ENCODE measurements around the gene SLC1A2. TPM values are rescaled to one million over a fixed set of nuclear protein-coding genes. Genes with fewer than 3 reads are reported as not detected.

Gene SLC1A2
- total RNA-seq, 1 experiment from 2014 or later = 0.25 TPM

DNA sequence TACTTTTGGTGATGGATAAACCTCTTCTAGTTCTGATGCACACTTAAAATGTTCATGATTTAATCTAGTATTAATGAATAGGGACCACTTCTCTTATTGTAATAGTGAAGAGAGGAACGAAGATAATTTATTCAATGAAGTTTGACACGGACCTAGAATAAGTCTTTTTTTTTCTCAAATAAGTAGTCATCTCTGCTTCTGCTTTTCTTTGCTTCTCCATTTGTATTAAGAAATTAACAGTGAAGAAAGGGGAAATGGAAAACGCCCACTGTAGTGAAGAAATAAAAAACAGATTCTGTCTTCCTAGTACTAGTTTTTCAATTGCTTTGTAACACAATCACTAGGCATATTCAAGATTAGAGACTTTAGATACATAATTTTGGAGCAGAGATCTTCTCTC, 207.4 kb downstream of the SLC1A2 start:
- no peak overlapping the region for H3K9ac ChIP-seq (ENCODE audit: low read length)
- no peaks in the 10 kb centered on the region for H3K9me2 ChIP-seq (ENCODE audit: insufficient read depth)
- no peaks in the 10 kb centered on the region for H3K9me3 ChIP-seq (ENCODE audit: control insufficient read depth in 1 of 2, insufficient read depth in 1 of 2, low read depth in 1 of 2, low read length in 2 of 2)
- peaks cover 16 to 42% of the 10 kb centered on the region in 2 experiments for H3K4me1 ChIP-seq (ENCODE audit: control insufficient read depth in 1 of 2, insufficient read depth in 2 of 2, low read length in 2 of 2)
- intact Hi-C loops (cut with micrococcal nuclease) = no loop called here
- BruUV-seq (replicated peaks) = no TSS peak
- ChIA-PET CTCF (no interaction called here), RAD21 (ENCODE audit: low non-redundant PET in 1 of 2, low total read pairs in 2 of 2, uncharacterized antibody in 2 of 2, unreplicated experiment in 2 of 2) (no interaction called here), POLR2A (no interaction called here)
- H3K4me2 ChIP-seq (ENCODE audit: low read length) = no peak overlapping the region
- H3K27ac ChIP-seq (ENCODE audit: low read depth, low read length) = no peak overlapping the region
- no peak overlapping the region for H3K4me3 ChIP-seq (replicated peaks in 1 of 2; ENCODE audit: low read depth in 1 of 2, low read length in 2 of 2)
- no peaks in the 10 kb centered on the region for H4K20me1 ChIP-seq (ENCODE audit: insufficient read depth)
- no peak for ATAC-seq
- peaks cover 36 to 69% of the 10 kb centered on the region in 2 experiments for H3K36me3 ChIP-seq (ENCODE audit: control insufficient read depth in 1 of 2, insufficient read depth in 2 of 2, low read length in 2 of 2)
- H3K27me3 ChIP-seq (ENCODE audit: insufficient read depth, low read length) = no peaks in the 10 kb centered on the region
- no peak for DNase-seq (ENCODE audit: low read depth, low spot score)
- H3K79me2 ChIP-seq (ENCODE audit: insufficient read depth, low read length) = peaks cover 12% of the 10 kb centered on the region; the same call in 1 of the 2 replicates
- H2AFZ ChIP-seq (ENCODE audit: low read depth, low read length, poor library complexity, severe bottlenecking) = no peak overlapping the region
- TF ChIP-seq POLR2AphosphoS5 (IDR thresholded peaks at IDR 0.05; ENCODE audit: low read depth, low read length) = no peak
- TF ChIP-seq RAD21 (IDR thresholded peaks at IDR 0.05; ENCODE audit: low read depth) = no peak
- TF ChIP-seq TCF7L2 (IDR thresholded peaks at IDR 0.05; ENCODE audit: borderline replicate concordance, extremely low read depth, insufficient read depth, insufficient read length) = no peak
- no peak for TF ChIP-seq EZH2 (IDR thresholded peaks at IDR 0.05)

DNA sequence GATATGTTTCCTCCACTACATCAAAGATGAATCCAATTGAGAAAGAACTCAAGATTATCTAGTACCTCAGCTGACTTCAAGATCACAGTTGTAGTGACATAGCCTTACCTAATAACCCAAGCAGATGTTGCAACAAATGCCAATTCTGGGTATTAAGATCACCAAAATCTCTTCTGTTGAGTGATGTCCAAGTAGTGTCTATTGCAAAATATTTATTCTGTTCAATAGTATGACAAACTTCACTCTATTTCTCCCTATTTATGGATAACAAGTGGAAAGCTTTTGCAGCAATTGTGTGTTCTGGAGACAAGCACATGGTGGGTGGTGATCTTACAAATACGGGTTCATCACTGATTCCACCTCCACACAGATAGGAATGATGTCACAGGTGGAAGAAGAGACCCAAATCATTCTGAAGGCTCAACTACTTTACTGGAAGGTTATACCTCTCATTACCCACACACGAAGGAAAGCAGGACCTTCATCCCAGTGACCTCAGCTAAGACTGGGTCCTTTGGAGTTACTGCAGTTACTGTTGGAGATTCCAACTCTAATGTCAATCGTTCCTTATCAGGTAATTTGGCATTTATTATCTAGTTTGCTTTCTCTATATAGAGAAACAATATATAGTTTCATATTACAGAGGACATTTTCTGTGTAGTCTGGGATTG, 208.3 kb downstream of the SLC1A2 start:
- peaks cover 12% of the 10 kb centered on the region; the same call in 1 of the 2 replicates for H3K79me2 ChIP-seq (ENCODE audit: insufficient read depth, low read length)
- no TSS peak for BruUV-seq (replicated peaks)
- TF ChIP-seq JUND (IDR thresholded peaks at IDR 0.05) (no peak), SP1 (IDR thresholded peaks at IDR 0.05; ENCODE audit: low read depth) (no peak), FOSL1 (IDR thresholded peaks at IDR 0.05; ENCODE audit: low read depth) (no peak), YY1 (IDR thresholded peaks at IDR 0.05; ENCODE audit: extremely low read depth, insufficient replicate concordance, low read depth, low read length) (no peak), SRF (IDR thresholded peaks at IDR 0.05; ENCODE audit: low read depth) (no peak), EZH2 (IDR thresholded peaks at IDR 0.05) (no peak), CBX3 (IDR thresholded peaks at IDR 0.05; ENCODE audit: low read depth) (no peak), ATF3 (IDR thresholded peaks at IDR 0.05) (no peak), POLR2AphosphoS5 (IDR thresholded peaks at IDR 0.05; ENCODE audit: low read depth, low read length) (no peak), ELF1 (IDR thresholded peaks at IDR 0.05; ENCODE audit: borderline replicate concordance, low read depth) (no peak), RAD21 (IDR thresholded peaks at IDR 0.05; ENCODE audit: low read depth) (no peak), EGR1 (IDR thresholded peaks at IDR 0.05; ENCODE audit: low read depth) (no peak), CTCF (IDR thresholded peaks at IDR 0.05 in 2 of 3, conservative IDR thresholded peaks at IDR 0.05 in 1 of 3; ENCODE audit: borderline replicate concordance in 1 of 3, insufficient read depth in 1 of 3, low read depth in 2 of 3, low read length in 2 of 3) (no peak), TCF7L2 (IDR thresholded peaks at IDR 0.05; ENCODE audit: borderline replicate concordance, extremely low read depth, insufficient read depth, insufficient read length) (no peak)

More for the DNA sequence above, 208.3 kb downstream of the SLC1A2 start:
- H3K9ac ChIP-seq (ENCODE audit: low read length) = no peak overlapping the region
- ChIA-PET CTCF (no interaction called here), POLR2A (no interaction called here), RAD21 (ENCODE audit: low non-redundant PET in 1 of 2, low total read pairs in 2 of 2, uncharacterized antibody in 2 of 2, unreplicated experiment in 2 of 2) (no interaction called here)
- H3K4me3 ChIP-seq (replicated peaks in 1 of 2; ENCODE audit: low read depth in 1 of 2, low read length in 2 of 2) = no peak overlapping the region
- DNase-seq (ENCODE audit: low read depth, low spot score) (no peak), ATAC-seq (no peak)
- H3K4me2 ChIP-seq (ENCODE audit: low read length) = no peak overlapping the region
- H2AFZ ChIP-seq (ENCODE audit: low read depth, low read length, poor library complexity, severe bottlenecking) = no peak overlapping the region
- peaks cover 9 to 32% of the 10 kb centered on the region in 2 experiments for H3K4me1 ChIP-seq (ENCODE audit: control insufficient read depth in 1 of 2, insufficient read depth in 2 of 2, low read length in 2 of 2)
- intact Hi-C loops (cut with micrococcal nuclease) = no loop called here
- no peaks in the 10 kb centered on the region for H3K27me3 ChIP-seq (ENCODE audit: insufficient read depth, low read length)
- H3K36me3 ChIP-seq (ENCODE audit: control insufficient read depth in 1 of 2, insufficient read depth in 2 of 2, low read length in 2 of 2) = peaks cover 40 to 64% of the 10 kb centered on the region in 2 experiments
- H3K27ac ChIP-seq (ENCODE audit: low read depth, low read length) = no peak overlapping the region
- H3K9me2 ChIP-seq (ENCODE audit: insufficient read depth) = no peaks in the 10 kb centered on the region
- H3K9me3 ChIP-seq (ENCODE audit: control insufficient read depth in 1 of 2, insufficient read depth in 1 of 2, low read depth in 1 of 2, low read length in 2 of 2) = no peaks in the 10 kb centered on the region
- H4K20me1 ChIP-seq (ENCODE audit: insufficient read depth) = no peaks in the 10 kb centered on the region

Data from HCT116 (cell line).